Loucy (cell line): Measurements from ENCODE around the gene IGSF5.
"Not testable (repeated sequence)": the region's sequence is repeated elsewhere in the genome, so short reads cannot be mapped to it uniquely, and the experiment has no call there.

Experiments used
- EZH2phosphoT487 ChIP-seq: fragments of 200-600 bp; IDR thresholded peaks from 2 replicates; pipeline ENCODE4 v1.6.1; 2018; ENCODE audit warnings: antibody characterized with exemption, mild to moderate bottlenecking, moderate library complexity, borderline replicate concordance
- TF ChIP-seq, protein P1 (sequence below): fragments of 200-600 bp; sonication (generic); conservative IDR thresholded peaks from 2 replicates; pipeline ENCODE4 v1.5.1; 2014; ENCODE audit warnings: mild to moderate bottlenecking, antibody characterized with exemption, low read length

DNA sequence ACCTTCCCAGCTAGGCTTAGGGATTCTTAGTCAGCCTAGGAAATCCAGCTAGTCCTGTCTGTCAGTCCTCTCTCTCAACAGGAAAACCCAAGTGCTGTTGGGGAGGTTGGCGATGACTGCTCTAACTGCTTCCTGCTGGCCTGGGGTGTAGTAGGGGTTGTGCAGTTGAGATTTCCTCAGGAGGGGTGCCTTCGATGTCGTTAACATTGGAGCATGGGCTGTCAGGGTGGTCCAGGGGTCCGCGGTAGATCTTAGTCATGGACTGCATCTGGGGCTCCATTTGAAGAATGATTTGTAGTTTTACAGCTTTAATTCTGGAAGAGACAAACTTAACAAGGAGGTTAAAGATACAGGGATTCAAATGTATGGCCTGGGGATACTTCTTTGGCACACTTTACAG is 5.5 kb upstream of the IGSF5 start:
- TF ChIP-seq, protein P1, sequence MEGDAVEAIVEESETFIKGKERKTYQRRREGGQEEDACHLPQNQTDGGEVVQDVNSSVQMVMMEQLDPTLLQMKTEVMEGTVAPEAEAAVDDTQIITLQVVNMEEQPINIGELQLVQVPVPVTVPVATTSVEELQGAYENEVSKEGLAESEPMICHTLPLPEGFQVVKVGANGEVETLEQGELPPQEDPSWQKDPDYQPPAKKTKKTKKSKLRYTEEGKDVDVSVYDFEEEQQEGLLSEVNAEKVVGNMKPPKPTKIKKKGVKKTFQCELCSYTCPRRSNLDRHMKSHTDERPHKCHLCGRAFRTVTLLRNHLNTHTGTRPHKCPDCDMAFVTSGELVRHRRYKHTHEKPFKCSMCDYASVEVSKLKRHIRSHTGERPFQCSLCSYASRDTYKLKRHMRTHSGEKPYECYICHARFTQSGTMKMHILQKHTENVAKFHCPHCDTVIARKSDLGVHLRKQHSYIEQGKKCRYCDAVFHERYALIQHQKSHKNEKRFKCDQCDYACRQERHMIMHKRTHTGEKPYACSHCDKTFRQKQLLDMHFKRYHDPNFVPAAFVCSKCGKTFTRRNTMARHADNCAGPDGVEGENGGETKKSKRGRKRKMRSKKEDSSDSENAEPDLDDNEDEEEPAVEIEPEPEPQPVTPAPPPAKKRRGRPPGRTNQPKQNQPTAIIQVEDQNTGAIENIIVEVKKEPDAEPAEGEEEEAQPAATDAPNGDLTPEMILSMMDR = not testable (repeated sequence)
- TF ChIP-seq EZH2phosphoT487 = not testable (repeated sequence)
